Caco-2 (cell line): Measurements from ENCODE around the gene ARAP2. TPM values are rescaled to one million over a fixed set of nuclear protein-coding genes. Genes with fewer than 3 reads are reported as not detected.

ENCODE experiments used
- BruUV-seq: library from RNA; stranded (reverse); fragments of 400-500 nt; replicated peaks from 2 replicates; lab custom pipeline; 2021; lab: Mats Ljungman, UMichigan
- CTCF ChIA-PET: fragments of 300-600 bp; sonication (Branson Sonifier 250); formaldehyde crosslinking; loops from one replicate; lab custom pipeline; 2022; ENCODE audit warnings: antibody characterized with exemption; lab: Charles Lee
- POLR2A ChIA-PET: fragments of 300-600 bp; sonication (Branson Sonifier 250); formaldehyde crosslinking; loops from one replicate; lab custom pipeline; 2022; ENCODE audit warnings: antibody characterized with exemption; lab: Charles Lee
- DNase-seq, 2 experiments: peaks; one replicate each; pipeline versions ENCODE4 v3.0.0 to v3.0.0-alpha.2; 2020 to 2022
- H3K27me3 ChIP-seq: replicated peaks from 2 replicates; pipeline ENCODE4 v1.6.0; 2011; ENCODE audit warnings: low read length; ENCODE audit not compliant: control insufficient read depth, insufficient read depth
- H3K36me3 ChIP-seq: 2 replicates; pipeline ENCODE4 v1.5.1; 2011; ENCODE audit warnings: low read length; ENCODE audit not compliant: control insufficient read depth, insufficient read depth
- H3K4me1 ChIP-seq: fragments of 250-450 bp; sonication (Bioruptor Pico); 2 replicates; pipeline ENCODE4 v1.5.1; 2020; ENCODE audit warnings: mild to moderate bottlenecking
- H3K4me3 ChIP-seq: 2 replicates; pipeline ENCODE4 v1.5.1; 2011; ENCODE audit warnings: low read depth, mild to moderate bottlenecking, control low read depth, low read length
- H3K9me3 ChIP-seq: fragments of 250-450 bp; sonication (Bioruptor Pico); 2 replicates; pipeline ENCODE4 v1.5.1; 2020; ENCODE audit warnings: mild to moderate bottlenecking, moderate library complexity
- H3K27ac Mint-ChIP-seq: one replicate; pipeline ENCODE4 v1.8.0; 2022; ENCODE audit warnings: mixed read lengths; ENCODE audit not compliant: unreplicated experiment
- H3K27me3 Mint-ChIP-seq: one replicate; pipeline ENCODE4 v1.8.0; 2022; ENCODE audit warnings: mixed read lengths; ENCODE audit not compliant: insufficient read depth, unreplicated experiment
- H3K36me3 Mint-ChIP-seq: one replicate; pipeline ENCODE4 v1.8.0; 2022; ENCODE audit warnings: mild to moderate bottlenecking, mixed read lengths; ENCODE audit not compliant: insufficient read depth, unreplicated experiment
- H3K4me1 Mint-ChIP-seq: one replicate; pipeline ENCODE4 v1.8.0; 2022; ENCODE audit warnings: low read depth, mixed read lengths; ENCODE audit not compliant: unreplicated experiment
- H3K4me3 Mint-ChIP-seq: one replicate; pipeline ENCODE4 v1.8.0; 2022; ENCODE audit warnings: mild to moderate bottlenecking, moderate library complexity, mixed read lengths; ENCODE audit not compliant: unreplicated experiment
- H3K9me3 Mint-ChIP-seq: one replicate; pipeline ENCODE4 v1.8.0; 2022; ENCODE audit warnings: mixed read lengths; ENCODE audit not compliant: unreplicated experiment
- CTCF ChIP-seq, 2 experiments: fragments of 200-600 bp in 1 of 2; IDR thresholded peaks; 1 replicate in 1 of 2; 2 replicates in 1 of 2; pipeline versions ENCODE4 v1.5.1 to v1.8.0; 2011 to 2022; ENCODE audit warnings: antibody characterized with exemption in 1 of 2, control low read depth in 1 of 2, inconsistent platforms in 1 of 2, low read depth in 1 of 2, low read length in 1 of 2, mild to moderate bottlenecking in 1 of 2, moderate library complexity in 1 of 2; ENCODE audit not compliant: insufficient read depth in 1 of 2, severe bottlenecking in 1 of 2, unreplicated experiment in 1 of 2
- intact Hi-C: fragments of 100-400 bp; cut with micrococcal nuclease; formaldehyde crosslinking; loops from one replicate; pipeline ENCODE4 v1.10.0; 2022; ENCODE audit not compliant: unreplicated experiment
- total RNA-seq: library from RNA; stranded (reverse); gene quantifications from 2 replicates; pipeline ENCODE4 v1.2.3, GENCODE V29; 2022

ARAP2 gene
- total RNA-seq, 1 experiment from 2014 or later, result 3.9 TPM

GRCh38 chr4:36274158-36274557 is 29.8 kb upstream of the ARAP2 start:
- Mint-ChIP-seq H3K4me3 (no peak overlapping the region), H3K36me3 (no peaks in the 10 kb centered on the region), H3K9me3 (no peaks in the 10 kb centered on the region), H3K27ac (no peak overlapping the region), H3K27me3 (no peaks in the 10 kb centered on the region), H3K4me1 (no peaks in the 10 kb centered on the region)
- BruUV-seq, result no TSS peak
- no peak for TF ChIP-seq CTCF (IDR thresholded peaks at IDR 0.05; ENCODE audit: insufficient read depth in 1 of 2, low read depth in 1 of 2, low read length in 1 of 2, severe bottlenecking in 1 of 2, unreplicated experiment in 1 of 2)
- H3K36me3 ChIP-seq, result no peaks in the 10 kb centered on the region
- DNase-seq, result no peak
- no peaks in the 10 kb centered on the region for H3K27me3 ChIP-seq
- H3K4me1 ChIP-seq, result no peaks in the 10 kb centered on the region
- intact Hi-C loops, result no loop called here
- H3K4me3 ChIP-seq, result no peak overlapping the region
- no peaks in the 10 kb centered on the region for H3K9me3 ChIP-seq
- ChIA-PET POLR2A (no interaction called here), CTCF (no interaction called here)

- no TSS peak for BruUV-seq
- no peaks in the 10 kb centered on the region for H3K36me3 Mint-ChIP-seq
- H3K27me3 Mint-ChIP-seq, result no peaks in the 10 kb centered on the region
- DNase-seq, result no peak
- ChIA-PET CTCF (no interaction called here), POLR2A (no interaction called here)
- H3K27ac Mint-ChIP-seq, result no peak overlapping the region
- no peaks in the 10 kb centered on the region for H3K9me3 Mint-ChIP-seq
- intact Hi-C loops, result no loop called here
- H3K4me1 Mint-ChIP-seq, result no peaks in the 10 kb centered on the region
- no peaks in the 10 kb centered on the region for H3K27me3 ChIP-seq
- no peak for TF ChIP-seq CTCF (IDR thresholded peaks at IDR 0.05; ENCODE audit: insufficient read depth in 1 of 2, low read depth in 1 of 2, low read length in 1 of 2, severe bottlenecking in 1 of 2, unreplicated experiment in 1 of 2)
- no peaks in the 10 kb centered on the region for H3K9me3 ChIP-seq
- no peak overlapping the region for H3K4me3 ChIP-seq
- H3K4me3 Mint-ChIP-seq, result no peak overlapping the region
- no peaks in the 10 kb centered on the region for H3K4me1 ChIP-seq
- H3K36me3 ChIP-seq, result no peaks in the 10 kb centered on the region
Observed at GRCh38 chr4:36273276-36273675, 29.0 kb upstream of the ARAP2 start.

GRCh38 chr4:36269533-36270173 is 25.3 kb upstream of the ARAP2 start:
- peaks cover 5% of the 10 kb centered on the region for H3K27me3 Mint-ChIP-seq
- no peaks in the 10 kb centered on the region for H3K9me3 Mint-ChIP-seq
- no peak for TF ChIP-seq CTCF (IDR thresholded peaks at IDR 0.05; ENCODE audit: insufficient read depth in 1 of 2, low read depth in 1 of 2, low read length in 1 of 2, severe bottlenecking in 1 of 2, unreplicated experiment in 1 of 2)
- BruUV-seq, result no TSS peak
- no peaks in the 10 kb centered on the region for H3K36me3 Mint-ChIP-seq
- DNase-seq, result no peak
- no peak overlapping the region for H3K4me3 Mint-ChIP-seq
- CTCF ChIA-PET, result no interaction called here
- H3K4me1 Mint-ChIP-seq, result no peaks in the 10 kb centered on the region
- H3K9me3 ChIP-seq, result no peaks in the 10 kb centered on the region
- no peaks in the 10 kb centered on the region for H3K4me1 ChIP-seq
- no peak overlapping the region for H3K4me3 ChIP-seq
- H3K27me3 ChIP-seq, result no peaks in the 10 kb centered on the region
- intact Hi-C loops, result no loop called here
- H3K27ac Mint-ChIP-seq, result no peak overlapping the region
- H3K36me3 ChIP-seq, result no peaks in the 10 kb centered on the region
- POLR2A ChIA-PET, result no interaction called here
